GM12878 (cell line): ENCODE data around the gene SLC35E1. TPM values are rescaled to one million over a fixed set of nuclear protein-coding genes. Genes with fewer than 3 reads are reported as not detected.
A peak's percentile ranks its signal among the peaks of the same experiment; 100 is the strongest.

ENCODE experiments used
- ATAC-seq: fragments of 200-7000 bp; cut with Tn5 transposase; 3 replicates; pipeline ENCODE4 v1.9.1; 2020; ENCODE audit warnings: mild to moderate bottlenecking, moderate library complexity
- Bru-seq: library from RNA; stranded (reverse); fragments of 400-500 nt; gene quantifications from one replicate; lab custom pipeline; 2021; lab: Mats Ljungman, UMichigan
- BruChase-seq, 2 experiments: library from RNA; stranded (reverse); fragments of 400-500 nt; gene quantifications; one replicate each; lab custom pipeline; 2021; lab: Mats Ljungman, UMichigan
- BruUV-seq: library from RNA; stranded (reverse); fragments of 400-500 nt; replicated peaks from 2 replicates; lab custom pipeline; 2021; lab: Mats Ljungman, UMichigan
- CTCF ChIA-PET: fragments of 300-600 bp; sonication (Branson Sonifier 250); formaldehyde crosslinking; extraction: SDS; loops from one replicate; lab custom pipeline; 2021; ENCODE audit warnings: inconsistent platforms; lab: Yijun Ruan, JAX
- POLR2A ChIA-PET: fragments of 350-600 bp; formaldehyde crosslinking; extraction: SDS; loops from one replicate; lab custom pipeline; 2021; ENCODE audit warnings: inconsistent platforms; lab: Charles Lee
- RAD21 ChIA-PET: fragments of 300-600 bp; sonication (Branson Sonifier 250); formaldehyde crosslinking; loops from one replicate; lab custom pipeline; 2023; ENCODE audit warnings: antibody characterized with exemption; ENCODE audit not compliant: unreplicated experiment; lab: Charles Lee
- SMC1A ChIA-PET: fragments of 300-600 bp; sonication (Branson Sonifier 250); formaldehyde crosslinking; loops from one replicate; lab custom pipeline; 2023; ENCODE audit not compliant: unreplicated experiment, uncharacterized antibody; lab: Charles Lee
- DNase-seq: peaks from one replicate; pipeline ENCODE4 v3.0.0-alpha.2; 2011; ENCODE audit warnings: low read depth, low spot score
- FAIRE-seq: peaks from 3 replicates; lab custom pipeline; 2011; peaks lifted over from hg19 to GRCh38; lab: Jason Lieb, UNC
- H2AFZ ChIP-seq: 2 replicates; pipeline ENCODE4 v1.6.0; 2011; ENCODE audit warnings: low read depth, low read length, control low read depth; ENCODE audit not compliant: control insufficient read depth
- H3K27ac ChIP-seq: 2 replicates; pipeline ENCODE4 v1.5.1; 2011; ENCODE audit warnings: control low read depth; ENCODE audit not compliant: control insufficient read depth, insufficient read depth
- H3K27me3 ChIP-seq, 2 experiments: replicated peaks in 1 of 2; 2 replicates each; pipeline versions ENCODE4 v1.6.0 to v1.6.1; 2011; ENCODE audit warnings: low read length in 1 of 2; ENCODE audit not compliant: control insufficient read depth in 2 of 2, insufficient read depth in 2 of 2
- H3K36me3 ChIP-seq, 2 experiments: 2 replicates each; pipeline ENCODE4 v1.5.1; 2011; ENCODE audit warnings: low read length in 1 of 2; ENCODE audit not compliant: control insufficient read depth in 2 of 2, insufficient read depth in 2 of 2
- H3K4me1 ChIP-seq: 2 replicates; pipeline ENCODE4 v1.6.1; 2011; ENCODE audit warnings: mild to moderate bottlenecking, low read length, moderate library complexity, mixed read lengths; ENCODE audit not compliant: control insufficient read depth, insufficient read depth
- H3K4me2 ChIP-seq: 2 replicates; pipeline ENCODE4 v1.6.0; 2011; ENCODE audit warnings: control low read depth; ENCODE audit not compliant: control insufficient read depth, insufficient read depth
- H3K4me3 ChIP-seq: fragments of 200-600 bp; sonication (generic); 2 replicates; pipeline ENCODE4 v1.5.1; 2016
- H3K79me2 ChIP-seq: 2 replicates; pipeline ENCODE4 v1.6.0; 2011; ENCODE audit warnings: low read length; ENCODE audit not compliant: control insufficient read depth, insufficient read depth
- H3K9ac ChIP-seq: 2 replicates; pipeline ENCODE4 v1.8.0; 2011; ENCODE audit warnings: low read length, control low read depth, mixed read lengths; ENCODE audit not compliant: control insufficient read depth, insufficient read depth
- H3K9me3 ChIP-seq: replicated peaks from 3 replicates; pipeline ENCODE4 v1.5.1; 2011; ENCODE audit warnings: mild to moderate bottlenecking, low read length; ENCODE audit not compliant: control insufficient read depth, insufficient read depth
- H4K20me1 ChIP-seq: 2 replicates; pipeline ENCODE4 v1.6.0; 2011; ENCODE audit not compliant: control insufficient read depth, insufficient read depth
- CBX3 ChIP-seq: fragments of 200-600 bp; sonication (generic); IDR thresholded peaks from 2 replicates; pipeline ENCODE4 v1.6.1; 2016; ENCODE audit warnings: low read depth, borderline replicate concordance
- CEBPZ ChIP-seq: fragments of 150-350 bp; IDR thresholded peaks from 2 replicates; pipeline ENCODE4 v1.6.1; 2016; ENCODE audit warnings: low read depth, low read length
- POLR2AphosphoS5 ChIP-seq: IDR thresholded peaks from 2 replicates; pipeline ENCODE4 v1.6.1; 2011; ENCODE audit warnings: mild to moderate bottlenecking, low read length, inconsistent platforms
- PRDM15 ChIP-seq: fragments of 450-650 bp; formaldehyde crosslinking; IDR thresholded peaks from 2 replicates; pipeline ENCODE4 v1.4.0; 2020; ENCODE audit warnings: mild to moderate bottlenecking, moderate library complexity
- RCOR1 ChIP-seq: conservative IDR thresholded peaks from 2 replicates; pipeline ENCODE4 v1.6.1; 2012; ENCODE audit warnings: low read depth, low read length, improper control_type of control experiment
- SPI1 ChIP-seq: IDR thresholded peaks from 2 replicates; pipeline ENCODE4 v1.6.1; 2011; ENCODE audit warnings: low read depth, mild to moderate bottlenecking, low read length, moderate library complexity, borderline replicate concordance; ENCODE audit not compliant: insufficient read depth
- YY1 ChIP-seq: IDR thresholded peaks from 2 replicates; pipeline ENCODE4 v1.6.1; 2011; ENCODE audit warnings: low read depth, mild to moderate bottlenecking, low read length
- WGBS: methylation state at CpG from one replicate; pipeline ENCODE4 v1.1.6; 2016; ENCODE audit warnings: low lambda C conversion rate; ENCODE audit not compliant: insufficient replicate concordance, insufficient coverage; ENCODE audit errors: missing lambda C conversion rate; 5-methylcytosine and 5-hydroxymethylcytosine counted together
- in situ Hi-C: fragments of 300-500 bp; cut with MboI; formaldehyde crosslinking; loops from 9 replicates; pipeline ENCODE4 v1.14.3; 2018; ENCODE audit warnings: mixed read lengths
- intact Hi-C: fragments of 100-400 bp; cut with micrococcal nuclease; formaldehyde crosslinking; loops from one replicate; pipeline ENCODE4 v1.14.2; 2022; ENCODE audit not compliant: unreplicated experiment
- long read RNA-seq, 2 experiments: library from polyadenylated mRNA; unstranded; transcript quantifications; one replicate each; pipeline ENCODE4 v2.0.0, GENCODE V29; 2019 to 2020
- polyA minus RNA-seq, 3 experiments: library from RNA; depleted of rRNA, polyadenylated mRNA; stranded (reverse); fragments of >200 nt; gene quantifications; 2 replicates each; pipeline ENCODE4 v1.2.3, GENCODE V29; 2011
- polyA plus RNA-seq, 11 experiments: library from polyadenylated mRNA; depleted of rRNA in 4 of 11; unstranded in 6 of 11; stranded (reverse) in 5 of 11; fragments of >200 nt; fragmentation: Nextera tagmentation in 4 of 11; fragmentation: Illumina TruSeq in 1 of 11; extraction: Ambion mirVana in 4 of 11; extraction: Trizol in 1 of 11; gene quantifications; 1 replicate in 1 of 11; 2 replicates in 10 of 11; pipeline versions ENCODE4 v1.2.1 to v1.2.3, GENCODE V29; 2011 to 2016; ENCODE audit warnings: inconsistent platforms in 2 of 11, missing spikeins in 2 of 11, low read depth in 1 of 11
- total RNA-seq, 4 experiments: library from RNA; depleted of rRNA in 3 of 4; stranded (reverse); fragments of >200 nt in 3 of 4; fragmentation: Illumina TruSeq in 1 of 4; extraction: Trizol in 1 of 4; gene quantifications; 2 replicates each; pipeline versions ENCODE4 v1.2.1 to v1.2.3, GENCODE V29; 2013 to 2021

Gene SLC35E1
- 130 and 131 TPM in 2 replicates for total RNA-seq (2013; cell fraction: nucleolus; rRNA removed)
- 24.7 and 26.5 TPM in 2 replicates for total RNA-seq (2014; rRNA removed)
- 20.1 and 20.4 TPM in 2 replicates for total RNA-seq (2014; rRNA removed; fragmentation: Illumina TruSeq; extraction: Trizol)
- total RNA-seq (2021), result 30.9 and 33.7 TPM in 2 replicates
- 23.4 TPM for polyA plus RNA-seq (2011; ENCODE audit: low read depth)
- polyA plus RNA-seq (2011; rRNA removed), result 28.7 and 37.7 TPM in 2 replicates
- polyA plus RNA-seq (2011; cell fraction: cytosol; rRNA removed), result 42.7 and 47.6 TPM in 2 replicates
- polyA plus RNA-seq (2011; cell fraction: nucleus; rRNA removed), result 45.6 and 46.8 TPM in 2 replicates
- 32.1 and 35.8 TPM in 2 replicates for polyA plus RNA-seq (2012)
- polyA plus RNA-seq (2014; fragmentation: Illumina TruSeq; extraction: Trizol), result 20.5 and 23.8 TPM in 2 replicates
- 10 to 100 TPM; 11.3 to 15.1 TPM for polyA plus RNA-seq (2014; fragmentation: Nextera tagmentation; extraction: Ambion mirVana)
- 19.6 and 26.7 TPM in 2 replicates for polyA plus RNA-seq (2014; rRNA removed)
- 10 to 100 TPM; 12.6 to 20.0 TPM for polyA plus RNA-seq (2016; fragmentation: Nextera tagmentation; extraction: Ambion mirVana)
- polyA minus RNA-seq (2011; rRNA and poly(A)+ RNA removed), result 96.4 and 132 TPM in 2 replicates
- polyA minus RNA-seq (2011; cell fraction: cytosol; rRNA and poly(A)+ RNA removed), result 29.0 and 31.5 TPM in 2 replicates
- 27.3 and 43.1 TPM in 2 replicates for polyA minus RNA-seq (2011; cell fraction: nucleus; rRNA and poly(A)+ RNA removed)
- Bru-seq, nascent RNA, result percentile 83 among the genes with signal in this experiment
- BruChase-seq, experiment 1, labeled RNA remaining after a 6-hour chase, result percentile 98 among the genes with signal in this experiment
- percentile 98 among the genes with signal in this experiment for BruChase-seq, experiment 2, labeled RNA remaining after a 2-hour chase
- long read RNA-seq, experiment 1, full-length matches to known transcripts, result 2 of 3 reads
- long read RNA-seq, experiment 1, partial matches to known transcripts, result 0 of 3 reads
- long read RNA-seq, experiment 1, other reads (novel, unspliced or antisense), result 1 of 3 reads
- long read RNA-seq, experiment 2, full-length matches to known transcripts, result 11 of 19 reads
- long read RNA-seq, experiment 2, partial matches to known transcripts, result 2 of 19 reads
- long read RNA-seq, experiment 2, other reads (novel, unspliced or antisense), result 6 of 19 reads

- no peaks in the 10 kb centered on the region for H3K9me3 ChIP-seq
- peaks cover 12% of the 10 kb centered on the region for H3K4me1 ChIP-seq
- peak within 1 kb of the TSS; percentile 94 for H3K9ac ChIP-seq
- H2AFZ ChIP-seq, result peak within 1 kb of the TSS; percentile 71
- H4K20me1 ChIP-seq, result peaks cover 2% of the 10 kb centered on the region; the same call in 1 of the 2 replicates
- SMC1A ChIA-PET, result interaction anchor here (1.0 to 2.7 kb wide), 6 partner anchors 9 to 52 kb away, joined by 3 to 20 read pairs (median 6); no protein-coding TSS in a partner anchor
- H3K79me2 ChIP-seq, result peaks cover 70% of the 10 kb centered on the region
- BruUV-seq, result TSS peak; percentile 89
- POLR2A ChIA-PET, result interaction anchor here (0.9 to 6.5 kb wide), 10 partner anchors 9 to 89 kb away, joined by 3 to 93 read pairs (median 4); partner anchors contain the start of genes CHERP and SMIM7
- H3K4me2 ChIP-seq, result peak within 1 kb of the TSS; percentile 96
- intact Hi-C loops, result no loop called here
- H3K36me3 ChIP-seq, result peaks cover 15 to 24% of the 10 kb centered on the region in 2 experiments
- no peaks in the 10 kb centered on the region for H3K27me3 ChIP-seq
- DNase-seq (peak; percentile 86), FAIRE-seq (peak; percentile 87), ATAC-seq (peak; percentile 97)
- peak within 1 kb of the TSS; percentile 87 for H3K27ac ChIP-seq
- RAD21 ChIA-PET, result interaction anchor here (0.7 to 2.6 kb wide), 8 partner anchors 9 to 88 kb away, joined by 3 to 28 read pairs (median 4); partner anchors contain the start of genes CALR3, CHERP, SMIM7 and TMEM38A
- under 1% methylated on average over 64 of the region's 83 CpGs for WGBS
- in situ Hi-C loops, result no loop called here
- CTCF ChIA-PET, result interaction anchor here (1.0 to 2.4 kb wide), 4 partner anchors 12 to 190 kb away, joined by 3 to 15 read pairs (median 6); no protein-coding TSS in a partner anchor
- H3K4me3 ChIP-seq, result peak within 1 kb of the TSS; percentile 97
- TF ChIP-seq POLR2AphosphoS5 (peak; percentile 92), YY1 (peak; percentile 57; the same call in 1 of the 2 replicates), RCOR1 (no peak), SPI1 (peak; percentile 25; the same call in 1 of the 2 replicates), PRDM15 (no peak), CEBPZ (no peak), CBX3 (no peak)
Measured at GRCh38 chr19:16572332-16573211, at the start of gene SLC35E1. Gene SLC35E1 (minus strand): TSS chr19:16572415. CDS start chr19:16572364, 51 bp downstream.
